OCI-LY1 (cell line): Measurements from ENCODE around the gene ZNF75A.

Experiments used
- H2AFZ ChIP-seq: fragments of 200-600 bp; sonication (generic), shearing (Covaris generic); 2 replicates; pipeline ENCODE4 v1.6.0; 2014; ENCODE audit warnings: antibody characterized with exemption, mild to moderate bottlenecking, low read length
- H3F3A ChIP-seq: fragments of 200-600 bp; sonication (generic), shearing (Covaris generic); 2 replicates; pipeline ENCODE4 v1.6.0; 2014; ENCODE audit warnings: mild to moderate bottlenecking, antibody characterized with exemption, low read length, moderate library complexity; ENCODE audit not compliant: insufficient read depth
- H3K27ac ChIP-seq: fragments of 200-600 bp; sonication (generic); 2 replicates; pipeline ENCODE4 v1.5.1; 2014; ENCODE audit warnings: low read length, mixed run types, mild to moderate bottlenecking, low read depth; ENCODE audit not compliant: poor library complexity, severe bottlenecking
- H3K27me3 ChIP-seq: fragments of 200-600 bp; sonication (generic); 2 replicates; pipeline ENCODE4 v1.6.0; 2014; ENCODE audit warnings: antibody characterized with exemption, mild to moderate bottlenecking, low read length, moderate library complexity; ENCODE audit not compliant: insufficient read depth
- H3K36me3 ChIP-seq: fragments of 200-600 bp; sonication (generic); 2 replicates; pipeline ENCODE4 v1.6.1; 2014; ENCODE audit warnings: mild to moderate bottlenecking, antibody characterized with exemption, low read length, moderate library complexity, mixed read lengths; ENCODE audit not compliant: insufficient read depth
- H3K4me1 ChIP-seq: fragments of 200-600 bp; sonication (generic); 2 replicates; pipeline ENCODE4 v1.5.1; 2014; ENCODE audit warnings: mild to moderate bottlenecking, low read length, moderate library complexity; ENCODE audit not compliant: insufficient read depth, severe bottlenecking
- H3K4me2 ChIP-seq: fragments of 200-600 bp; sonication (generic), shearing (Covaris generic); 2 replicates; pipeline ENCODE4 v1.6.1; 2014; ENCODE audit warnings: low read length
- H3K4me3 ChIP-seq: fragments of 200-600 bp; sonication (generic); 2 replicates; pipeline ENCODE4 v1.5.1; 2014; ENCODE audit warnings: low read length, low read depth, mild to moderate bottlenecking, mixed read lengths; ENCODE audit not compliant: poor library complexity, severe bottlenecking
- H3K79me2 ChIP-seq: fragments of 200-600 bp; shearing (Covaris generic); 2 replicates; pipeline ENCODE4 v1.6.1; 2016; ENCODE audit warnings: mixed run types, low read length, mixed read lengths; ENCODE audit not compliant: insufficient read depth
- H3K9ac ChIP-seq: fragments of 200-600 bp; sonication (generic), shearing (Covaris generic); 2 replicates; pipeline ENCODE4 v1.6.1; 2014; ENCODE audit warnings: mild to moderate bottlenecking, low read length, mixed read lengths
- H3K9me2 ChIP-seq: fragments of 200-600 bp; sonication (generic), shearing (Covaris generic); 2 replicates; pipeline ENCODE4 v1.6.1; 2014; ENCODE audit warnings: low read depth, mild to moderate bottlenecking, low read length, mixed read lengths
- H3K9me3 ChIP-seq: fragments of 200-600 bp; shearing (Covaris generic); 2 replicates; pipeline ENCODE4 v1.6.1; 2014; ENCODE audit warnings: low read length, mixed read lengths
- H4K20me1 ChIP-seq: fragments of 200-600 bp; sonication (generic), shearing (Covaris generic); 2 replicates; pipeline ENCODE4 v1.6.0; 2016; ENCODE audit warnings: mild to moderate bottlenecking, low read length; ENCODE audit not compliant: insufficient read depth
- CTCF ChIP-seq: fragments of 200-600 bp; sonication (generic), shearing (Covaris generic); IDR thresholded peaks from 2 replicates; pipeline ENCODE4 v1.5.1; 2017; ENCODE audit warnings: mild to moderate bottlenecking, antibody characterized with exemption, low read length, moderate library complexity, mixed read lengths
- EZH2 ChIP-seq: fragments of 200-600 bp; sonication (generic), shearing (Covaris generic); IDR thresholded peaks from 2 replicates; pipeline ENCODE4 v1.8.0; 2017; ENCODE audit warnings: borderline replicate concordance, mixed run types, mild to moderate bottlenecking, antibody characterized with exemption, low read length, moderate library complexity, mixed read lengths

Gene ZNF75A

GRCh38 chr16:3355589-3355988 lies 50.3 kb downstream of the ZNF75A start, which contains the start of gene OR2C1:
TSS of gene OR2C1 (plus strand) at chr16:3355889. CDS start at chr16:3355941, 52 bp downstream.
- Histone ChIP-seq H3F3A (no peaks in the 10 kb centered on the region), H3K9me3 (no peaks in the 10 kb centered on the region), H3K4me3 (no peak within 1 kb of the TSS), H3K4me1 (no peaks in the 10 kb centered on the region), H3K27me3 (no peaks in the 10 kb centered on the region), H3K27ac (no peak within 1 kb of the TSS), H3K36me3 (no peaks in the 10 kb centered on the region), H2AFZ (no peak within 1 kb of the TSS), H4K20me1 (no peaks in the 10 kb centered on the region), H3K9ac (no peak within 1 kb of the TSS), H3K4me2 (no peak within 1 kb of the TSS), H3K79me2 (no peaks in the 10 kb centered on the region), H3K9me2 (no peaks in the 10 kb centered on the region)
- no peak for TF ChIP-seq EZH2

GRCh38 chr16:3356118-3356517 lies 50.8 kb downstream of the ZNF75A start:
- H2AFZ ChIP-seq, result no peak overlapping the region

GRCh38 chr16:3358871-3359270 lies 53.6 kb downstream of the ZNF75A start:
- no peaks in the 10 kb centered on the region for H4K20me1 ChIP-seq
- no peak overlapping the region for H3K4me3 ChIP-seq
- no peaks in the 10 kb centered on the region for H3F3A ChIP-seq
- TF ChIP-seq CTCF (no peak), EZH2 (no peak)
- H3K9me3 ChIP-seq, result no peaks in the 10 kb centered on the region
- no peaks in the 10 kb centered on the region for H3K9me2 ChIP-seq
- H3K27me3 ChIP-seq, result no peaks in the 10 kb centered on the region
- no peak overlapping the region for H2AFZ ChIP-seq
- H3K4me2 ChIP-seq, result no peak overlapping the region
- no peaks in the 10 kb centered on the region for H3K4me1 ChIP-seq
- H3K9ac ChIP-seq, result no peak overlapping the region
- no peaks in the 10 kb centered on the region for H3K36me3 ChIP-seq
- H3K27ac ChIP-seq, result no peak overlapping the region
- H3K79me2 ChIP-seq, result no peaks in the 10 kb centered on the region

More at GRCh38 chr16:3356118-3356517, 50.8 kb downstream of the ZNF75A start:
- H3K4me2 ChIP-seq, result no peak overlapping the region
- no peaks in the 10 kb centered on the region for H3F3A ChIP-seq
- no peaks in the 10 kb centered on the region for H4K20me1 ChIP-seq
- no peaks in the 10 kb centered on the region for H3K36me3 ChIP-seq
- no peak overlapping the region for H3K4me3 ChIP-seq
- no peaks in the 10 kb centered on the region for H3K4me1 ChIP-seq
- no peaks in the 10 kb centered on the region for H3K27me3 ChIP-seq
- no peaks in the 10 kb centered on the region for H3K9me3 ChIP-seq
- H3K79me2 ChIP-seq, result no peaks in the 10 kb centered on the region
- H3K27ac ChIP-seq, result no peak overlapping the region
- TF ChIP-seq EZH2, result no peak
- no peak for TF ChIP-seq CTCF
- H3K9me2 ChIP-seq, result no peaks in the 10 kb centered on the region
- no peak overlapping the region for H3K9ac ChIP-seq

- no peak for TF ChIP-seq EZH2
- no peak for TF ChIP-seq CTCF
Measured at GRCh38 chr16:3362931-3363330, 57.6 kb downstream of the ZNF75A start.

More at GRCh38 chr16:3362931-3363330, 57.6 kb downstream of the ZNF75A start:
- H3K36me3 ChIP-seq, result no peaks in the 10 kb centered on the region
- no peaks in the 10 kb centered on the region for H3K4me1 ChIP-seq
- no peaks in the 10 kb centered on the region for H4K20me1 ChIP-seq
- no peak overlapping the region for H3K9ac ChIP-seq
- H2AFZ ChIP-seq, result no peak overlapping the region
- no peak overlapping the region for H3K27ac ChIP-seq
- H3K9me3 ChIP-seq, result no peaks in the 10 kb centered on the region
- H3K79me2 ChIP-seq, result no peaks in the 10 kb centered on the region
- no peaks in the 10 kb centered on the region for H3K27me3 ChIP-seq
- H3K4me2 ChIP-seq, result no peak overlapping the region
- no peak overlapping the region for H3K4me3 ChIP-seq
- H3K9me2 ChIP-seq, result no peaks in the 10 kb centered on the region
- no peaks in the 10 kb centered on the region for H3F3A ChIP-seq
